ENCODE measurements around the gene ZNF106.

Gene ZNF106

DNA sequence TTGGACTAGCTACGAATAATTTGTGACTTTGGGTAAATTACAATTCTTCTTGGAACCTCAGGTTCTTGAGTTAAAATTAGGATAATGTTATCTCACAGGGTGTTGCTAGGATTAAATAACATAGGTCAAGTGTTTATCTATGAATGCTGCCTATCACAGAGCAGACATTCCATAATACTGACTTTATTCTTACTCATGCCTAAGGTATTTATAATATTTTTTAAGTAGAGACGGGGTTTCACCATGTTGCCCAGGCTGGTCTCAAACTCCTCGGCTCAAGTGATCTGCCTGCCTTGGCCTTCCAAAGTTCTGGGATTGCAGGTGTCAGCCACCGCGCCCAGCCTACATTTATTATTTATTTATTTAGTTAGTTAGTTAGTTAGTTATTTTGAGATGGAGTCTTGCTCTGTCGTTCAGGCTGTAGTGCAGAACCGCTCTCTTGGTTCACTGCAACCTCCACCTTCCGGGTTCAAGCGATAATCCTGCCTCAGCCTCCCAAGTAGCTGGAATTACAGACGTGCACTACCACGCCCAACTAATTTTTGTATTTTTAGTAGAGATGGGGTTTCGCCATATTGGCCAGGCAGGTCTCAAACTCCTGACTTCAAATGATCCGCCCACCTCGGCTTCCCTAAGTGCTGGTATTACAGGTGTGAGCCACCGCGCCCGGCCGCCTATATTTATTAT lies 741 bp upstream of the ZNF106 start:
- in situ Hi-C loops (cut with HindIII; ENCODE audit: low pct_ligation_motif_present, low sequenced_read_pairs): no loop called here
- TF ChIP-seq, protein P1, sequence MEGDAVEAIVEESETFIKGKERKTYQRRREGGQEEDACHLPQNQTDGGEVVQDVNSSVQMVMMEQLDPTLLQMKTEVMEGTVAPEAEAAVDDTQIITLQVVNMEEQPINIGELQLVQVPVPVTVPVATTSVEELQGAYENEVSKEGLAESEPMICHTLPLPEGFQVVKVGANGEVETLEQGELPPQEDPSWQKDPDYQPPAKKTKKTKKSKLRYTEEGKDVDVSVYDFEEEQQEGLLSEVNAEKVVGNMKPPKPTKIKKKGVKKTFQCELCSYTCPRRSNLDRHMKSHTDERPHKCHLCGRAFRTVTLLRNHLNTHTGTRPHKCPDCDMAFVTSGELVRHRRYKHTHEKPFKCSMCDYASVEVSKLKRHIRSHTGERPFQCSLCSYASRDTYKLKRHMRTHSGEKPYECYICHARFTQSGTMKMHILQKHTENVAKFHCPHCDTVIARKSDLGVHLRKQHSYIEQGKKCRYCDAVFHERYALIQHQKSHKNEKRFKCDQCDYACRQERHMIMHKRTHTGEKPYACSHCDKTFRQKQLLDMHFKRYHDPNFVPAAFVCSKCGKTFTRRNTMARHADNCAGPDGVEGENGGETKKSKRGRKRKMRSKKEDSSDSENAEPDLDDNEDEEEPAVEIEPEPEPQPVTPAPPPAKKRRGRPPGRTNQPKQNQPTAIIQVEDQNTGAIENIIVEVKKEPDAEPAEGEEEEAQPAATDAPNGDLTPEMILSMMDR (IDR thresholded peaks at IDR 0.05; ENCODE audit: low read depth, low read length, missing control alignments): no peak

DNA sequence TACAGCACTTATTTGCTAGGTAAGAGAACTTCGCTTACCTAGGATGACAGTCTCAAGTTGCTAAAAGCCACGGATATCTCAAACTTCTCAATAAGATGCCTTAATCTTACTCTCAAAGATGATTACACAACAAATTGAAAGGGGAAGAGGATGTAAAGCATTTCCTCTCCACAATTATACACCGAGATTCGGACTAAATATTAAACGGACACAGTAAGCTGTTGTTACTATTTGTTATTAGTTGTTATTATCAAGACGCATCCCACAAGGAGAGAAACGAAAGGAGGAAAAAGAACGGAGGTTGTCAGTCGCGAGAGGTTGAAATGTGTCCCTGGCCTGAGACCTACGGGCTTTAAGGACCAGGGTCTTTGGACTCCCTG lies 660 bp downstream of the ZNF106 start:
- TF ChIP-seq, protein P1 (IDR thresholded peaks at IDR 0.05; ENCODE audit: low read depth, low read length, missing control alignments): no peak
- Histone ChIP-seq H3K27ac (peak overlapping the region; percentile 99), H3K4me3 (ENCODE audit: low read depth, low read length) (peak overlapping the region; percentile 99), H3K36me3 (replicated peaks) (peaks cover 2% of the 10 kb centered on the region), H3K27me3 (replicated peaks) (no peaks in the 10 kb centered on the region)
- in situ Hi-C loops (cut with HindIII; ENCODE audit: low pct_ligation_motif_present, low sequenced_read_pairs): no loop called here
- no peak for DNase-seq

More for the DNA sequence above, 741 bp upstream of the ZNF106 start:
- Histone ChIP-seq H3K27me3 (replicated peaks) (no peaks in the 10 kb centered on the region), H3K36me3 (replicated peaks) (no peaks in the 10 kb centered on the region), H3K4me3 (ENCODE audit: low read depth, low read length) (peak overlapping the region; percentile 99), H3K27ac (peak overlapping the region; percentile 99)
- DNase-seq: peak; percentile 50

DNA sequence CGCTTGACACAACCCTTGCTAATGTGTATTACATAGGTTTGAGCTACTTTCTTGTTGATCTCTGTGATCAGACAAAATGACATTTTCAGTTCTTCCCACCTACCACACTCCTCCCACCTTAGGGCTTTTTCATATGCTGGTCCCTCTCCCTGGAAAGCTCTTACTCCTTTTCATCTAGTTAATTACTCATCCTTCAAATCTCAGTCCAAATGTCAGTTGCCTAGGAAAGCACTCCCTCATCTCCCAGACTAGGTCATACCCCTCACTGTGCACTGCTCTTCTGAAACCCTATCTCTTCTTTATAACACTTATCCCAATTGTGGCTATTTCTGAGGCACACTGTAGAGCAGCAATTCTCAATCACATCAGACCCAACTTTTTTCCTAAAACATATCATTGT lies 7.3 kb downstream of the ZNF106 start:
- DNase-seq: no peak
- TF ChIP-seq, protein P1 (IDR thresholded peaks at IDR 0.05; ENCODE audit: low read depth, low read length, missing control alignments): no peak
- H3K36me3 ChIP-seq (replicated peaks): peaks cover 3% of the 10 kb centered on the region
- H3K27me3 ChIP-seq (replicated peaks): no peaks in the 10 kb centered on the region
- no peak overlapping the region for H3K4me3 ChIP-seq (ENCODE audit: low read depth, low read length)
- no peak overlapping the region for H3K27ac ChIP-seq
- in situ Hi-C loops (cut with HindIII; ENCODE audit: low pct_ligation_motif_present, low sequenced_read_pairs): no loop called here

DNA sequence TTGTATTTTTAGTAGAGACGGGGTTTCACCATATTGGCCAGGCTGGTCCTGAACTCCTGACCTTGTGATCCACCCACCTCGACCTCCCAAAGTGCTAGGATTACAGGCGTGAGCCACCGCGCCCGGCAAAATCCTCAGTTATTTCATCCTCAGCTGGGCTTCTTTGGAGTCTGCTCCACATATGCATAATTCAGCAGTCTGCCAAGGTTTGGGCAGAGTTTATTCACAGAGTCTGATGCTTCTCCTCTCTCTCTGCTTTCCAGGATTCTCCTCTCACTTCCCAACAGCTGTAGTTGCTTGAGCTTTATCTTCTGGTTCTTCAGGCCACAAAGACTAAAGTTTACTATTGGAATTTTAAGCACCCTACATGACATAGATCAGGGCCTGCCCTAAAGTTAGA lies 8.2 kb downstream of the ZNF106 start:
- TF ChIP-seq, protein P1 (IDR thresholded peaks at IDR 0.05; ENCODE audit: low read depth, low read length, missing control alignments): no peak
- in situ Hi-C loops (cut with HindIII; ENCODE audit: low pct_ligation_motif_present, low sequenced_read_pairs): no loop called here
- Histone ChIP-seq H3K36me3 (replicated peaks) (peaks cover 3% of the 10 kb centered on the region), H3K27ac (no peak overlapping the region), H3K27me3 (replicated peaks) (no peaks in the 10 kb centered on the region), H3K4me3 (ENCODE audit: low read depth, low read length) (no peak overlapping the region)
- no peak for DNase-seq

DNA sequence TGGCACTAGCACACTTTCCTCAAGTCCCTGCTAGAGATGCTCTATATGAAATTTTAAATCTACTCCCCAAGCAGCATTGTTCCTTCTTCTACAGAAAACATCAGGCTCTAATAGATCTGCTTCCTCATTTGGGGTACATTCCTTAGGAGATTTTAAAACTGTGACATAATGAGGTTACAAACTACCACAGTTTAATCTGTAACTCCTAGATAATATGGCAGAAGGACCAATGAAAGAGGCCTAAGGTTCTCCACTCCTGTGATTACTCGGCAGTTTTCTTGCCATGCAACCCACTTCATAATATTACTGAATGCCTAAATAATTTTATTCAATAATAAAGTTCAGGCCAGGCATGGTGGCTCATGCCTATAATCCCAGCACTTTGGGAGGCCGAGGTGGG lies 16.1 kb downstream of the ZNF106 start:
- TF ChIP-seq, protein P1 (IDR thresholded peaks at IDR 0.05; ENCODE audit: low read depth, low read length, missing control alignments): no peak
- in situ Hi-C loops (cut with HindIII; ENCODE audit: low pct_ligation_motif_present, low sequenced_read_pairs): no loop called here
- Histone ChIP-seq H3K36me3 (replicated peaks) (no peaks in the 10 kb centered on the region), H3K4me3 (ENCODE audit: low read depth, low read length) (no peak overlapping the region), H3K27me3 (replicated peaks) (no peaks in the 10 kb centered on the region), H3K27ac (no peak overlapping the region)
- no peak for DNase-seq

DNA sequence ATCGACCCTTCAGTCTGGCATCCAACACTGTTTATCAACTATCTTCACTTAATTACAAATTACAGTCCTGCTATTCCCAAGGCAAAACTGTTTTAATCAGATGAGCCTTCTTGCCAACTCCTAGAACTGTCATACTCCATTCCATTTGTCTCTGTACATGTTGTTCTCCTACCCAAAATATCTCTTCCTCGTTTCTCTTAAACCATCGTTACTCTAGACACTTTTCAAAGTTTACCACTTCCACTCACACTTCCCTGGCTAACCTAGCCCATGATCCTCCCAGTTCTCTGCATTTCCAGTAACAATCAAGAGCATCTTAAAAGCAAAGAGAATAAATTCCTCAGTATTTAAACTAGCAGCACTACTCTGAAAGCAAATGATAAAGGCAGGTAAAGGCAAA lies 19.9 kb downstream of the ZNF106 start:
- no peak for DNase-seq
- H3K27me3 ChIP-seq (replicated peaks): no peaks in the 10 kb centered on the region
- no peak overlapping the region for H3K4me3 ChIP-seq (ENCODE audit: low read depth, low read length)
- TF ChIP-seq, protein P1 (IDR thresholded peaks at IDR 0.05; ENCODE audit: low read depth, low read length, missing control alignments): no peak
- in situ Hi-C loops (cut with HindIII; ENCODE audit: low pct_ligation_motif_present, low sequenced_read_pairs): no loop called here
- H3K27ac ChIP-seq: no peak overlapping the region
- H3K36me3 ChIP-seq (replicated peaks): no peaks in the 10 kb centered on the region
